HG02610 (cell line): ENCODE results near the gene LLCFC1.

Source experiments
- ATAC-seq: cut with Tn5 transposase; IDR thresholded peaks from one replicate; pipeline ENCODE4 v1.9.1; 2021; ENCODE audit warnings: mild to moderate bottlenecking, moderate library complexity; ENCODE audit not compliant: unreplicated experiment

The LLCFC1 gene

GRCh38 chr7:142908921-142909890, 30.1 kb upstream of the LLCFC1 start:
- ATAC-seq = no peak

GRCh38 chr7:142910031-142910433, 29.3 kb upstream of the LLCFC1 start:
- no peak for ATAC-seq

- no peak for ATAC-seq
Measured at GRCh38 chr7:142910481-142910880, 28.8 kb upstream of the LLCFC1 start.

GRCh38 chr7:142913051-142913450, 26.2 kb upstream of the LLCFC1 start:
- ATAC-seq = no peak

- ATAC-seq = no peak
Measured at GRCh38 chr7:142913566-142913965, 25.7 kb upstream of the LLCFC1 start.

- no peak for ATAC-seq
Measured at GRCh38 chr7:142914121-142914520, 25.2 kb upstream of the LLCFC1 start.

GRCh38 chr7:142915315-142915714, 24.0 kb upstream of the LLCFC1 start:
- no peak for ATAC-seq

- no peak for ATAC-seq
Measured at GRCh38 chr7:142916508-142916907, 22.8 kb upstream of the LLCFC1 start.

GRCh38 chr7:142917447-142917846, 21.8 kb upstream of the LLCFC1 start:
- no peak for ATAC-seq

- ATAC-seq = no peak
Measured at GRCh38 chr7:142918901-142919300, 20.4 kb upstream of the LLCFC1 start.

- no peak for ATAC-seq
Measured at GRCh38 chr7:142919656-142920055, 19.6 kb upstream of the LLCFC1 start.

- ATAC-seq = no peak
Measured at GRCh38 chr7:142923391-142923790, 15.9 kb upstream of the LLCFC1 start.

- no peak for ATAC-seq
Measured at GRCh38 chr7:142925413-142925812, 13.9 kb upstream of the LLCFC1 start.

- no peak for ATAC-seq
Measured at GRCh38 chr7:142927085-142927745, 12.1 kb upstream of the LLCFC1 start.

GRCh38 chr7:142927949-142928348, 11.3 kb upstream of the LLCFC1 start:
- ATAC-seq = no peak

GRCh38 chr7:142930126-142930730, 9.1 kb upstream of the LLCFC1 start:
- no peak for ATAC-seq

GRCh38 chr7:142932386-142933091, 6.7 kb upstream of the LLCFC1 start:
- ATAC-seq = no peak

GRCh38 chr7:142933092-142933475, 6.2 kb upstream of the LLCFC1 start:
- no peak for ATAC-seq

GRCh38 chr7:142933624-142934023, 5.7 kb upstream of the LLCFC1 start, which contains the start of gene TRPV5:
Gene TRPV5, minus strand, starts transcription at chr7:142933746. Its CDS starts 287 bp downstream, at chr7:142933459.
- ATAC-seq = no peak

- ATAC-seq = no peak
Measured at GRCh38 chr7:142934056-142934455, 5.2 kb upstream of the LLCFC1 start.
